Stimulated activated CD4-positive, alpha-beta T cell treated with anti-CD3 and anti-CD28 coated beads, Interleukin-15, amount 100 ng/mL, for 48 hours (primary cell): ENCODE data around the gene PTBP3.
"Not testable (repeated sequence)": the region's sequence is repeated elsewhere in the genome, so short reads cannot be mapped to it uniquely, and the experiment has no call there.

ENCODE experiments used
- DNase-seq, 2 donors: peaks; one replicate each; pipeline ENCODE4 v3.0.0-alpha.2; 2020; ENCODE audit warnings: low read depth in 2 of 2

PTBP3 gene

GRCh38 chr9:112323378-112323854 lies 10.0 kb downstream of the PTBP3 start:
- no peak for DNase-seq

GRCh38 chr9:112322701-112323377 lies 10.6 kb downstream of the PTBP3 start:
- DNase-seq, result no peak

- no peak for DNase-seq
These were observed 17.0 kb downstream of the PTBP3 start for GRCh38 chr9:112316258-112316943.

GRCh38 chr9:112315331-112316257 lies 17.8 kb downstream of the PTBP3 start:
- DNase-seq, result no peak

GRCh38 chr9:112312139-112312538 lies 21.3 kb downstream of the PTBP3 start:
- no peak for DNase-seq

GRCh38 chr9:112311497-112311896 lies 21.9 kb downstream of the PTBP3 start:
- DNase-seq, result no peak

- no peak for DNase-seq
These were observed 22.6 kb downstream of the PTBP3 start for GRCh38 chr9:112310826-112311225.

- no peak for DNase-seq
These were observed 24.8 kb downstream of the PTBP3 start for GRCh38 chr9:112308588-112308987.

GRCh38 chr9:112301420-112301819 lies 32.0 kb downstream of the PTBP3 start:
- no peak for DNase-seq

- DNase-seq, result no peak
These were observed 33.9 kb downstream of the PTBP3 start for GRCh38 chr9:112299514-112299913.

- DNase-seq, result no peak
These were observed 36.5 kb downstream of the PTBP3 start for GRCh38 chr9:112296929-112297328.

- no peak for DNase-seq
These were observed 38.2 kb downstream of the PTBP3 start for GRCh38 chr9:112295174-112295573.

- no peak for DNase-seq
These were observed 45.4 kb downstream of the PTBP3 start for GRCh38 chr9:112288029-112288428.

- no peak for DNase-seq
These were observed 46.5 kb downstream of the PTBP3 start for GRCh38 chr9:112286926-112287325.

- DNase-seq, result no peak
These were observed 48.4 kb downstream of the PTBP3 start for GRCh38 chr9:112285056-112285455.

- no peak for DNase-seq
These were observed 49.7 kb downstream of the PTBP3 start for GRCh38 chr9:112283582-112284253.

- not testable (repeated sequence) for DNase-seq
These were observed 50.6 kb downstream of the PTBP3 start for GRCh38 chr9:112282841-112283240.

GRCh38 chr9:112280904-112281303 lies 52.5 kb downstream of the PTBP3 start:
- DNase-seq, result no peak

GRCh38 chr9:112279501-112279900 lies 53.9 kb downstream of the PTBP3 start:
- no peak for DNase-seq

GRCh38 chr9:112278152-112278551 lies 55.3 kb downstream of the PTBP3 start:
- no peak for DNase-seq

GRCh38 chr9:112274600-112274999 lies 58.8 kb downstream of the PTBP3 start:
- DNase-seq, result no peak

GRCh38 chr9:112273876-112274275 lies 59.5 kb downstream of the PTBP3 start:
- no peak for DNase-seq
